ENCODE measurements around the gene SPPL2B. TPM values are rescaled to one million over a fixed set of nuclear protein-coding genes. Genes with fewer than 3 reads are reported as not detected.
A peak's percentile ranks its signal among the peaks of the same experiment; 100 is the strongest.

SPPL2B gene
- total RNA-seq, 3 donors from 2014 or later: 119 to 177 (median 153) TPM

- intact Hi-C loops (cut with DNase I, micrococcal nuclease): no loop called here
- ATAC-seq: no peak
Observed at GRCh38 chr19:2350656-2351055, 22.2 kb downstream of the SPPL2B start.

GRCh38 chr19:2351591-2351990, 23.1 kb downstream of the SPPL2B start:
- DNase-seq: peak in 1 of 3 donors; percentile 47
- TF ChIP-seq CTCF (IDR thresholded peaks at IDR 0.05): no peak
- intact Hi-C loops (cut with DNase I, micrococcal nuclease): no loop called here
- Histone ChIP-seq H3K4me3 (no peak overlapping the region), H3K36me3 (ENCODE audit: low read depth) (no peaks in the 10 kb centered on the region), H3K9me3 (no peaks in the 10 kb centered on the region), H3K4me1 (ENCODE audit: low read depth) (no peaks in the 10 kb centered on the region)
- ATAC-seq: no peak

More at GRCh38 chr19:2350656-2351055, 22.2 kb downstream of the SPPL2B start:
- peak in 1 of 3 donors; percentile 35 for DNase-seq
- Histone ChIP-seq H3K4me1 (ENCODE audit: low read depth) (peaks cover 3% of the 10 kb centered on the region), H3K4me3 (no peak overlapping the region), H3K36me3 (ENCODE audit: low read depth) (no peaks in the 10 kb centered on the region), H3K9me3 (no peaks in the 10 kb centered on the region)
- no peak for TF ChIP-seq CTCF (IDR thresholded peaks at IDR 0.05)

- ATAC-seq (no peak), DNase-seq (no peak)
- Histone ChIP-seq H3K9me3 (no peaks in the 10 kb centered on the region), H3K4me3 (no peak overlapping the region), H3K36me3 (ENCODE audit: low read depth) (no peaks in the 10 kb centered on the region), H3K4me1 (ENCODE audit: low read depth) (no peaks in the 10 kb centered on the region)
- intact Hi-C loops (cut with DNase I, micrococcal nuclease): no loop called here
- TF ChIP-seq CTCF (IDR thresholded peaks at IDR 0.05): no peak
Observed at GRCh38 chr19:2352121-2352520, 23.6 kb downstream of the SPPL2B start.

GRCh38 chr19:2353159-2353886, 24.8 kb downstream of the SPPL2B start:
- H3K9me3 ChIP-seq: no peaks in the 10 kb centered on the region
- TF ChIP-seq CTCF (IDR thresholded peaks at IDR 0.05): no peak
- no peak overlapping the region for H3K4me3 ChIP-seq
- no peaks in the 10 kb centered on the region for H3K36me3 ChIP-seq (ENCODE audit: low read depth)
- no peaks in the 10 kb centered on the region for H3K4me1 ChIP-seq (ENCODE audit: low read depth)
- intact Hi-C loops (cut with DNase I, micrococcal nuclease): no loop called here
- ATAC-seq: peak; percentile 43
- peak in 2 of 3 donors; percentile 43 to 51 for DNase-seq

- peak in 1 of 3 donors; percentile 51 for DNase-seq
- Histone ChIP-seq H3K9me3 (no peaks in the 10 kb centered on the region), H3K4me1 (ENCODE audit: low read depth) (peaks cover 3% of the 10 kb centered on the region), H3K4me3 (no peak overlapping the region), H3K36me3 (ENCODE audit: low read depth) (no peaks in the 10 kb centered on the region)
- intact Hi-C loops (cut with DNase I, micrococcal nuclease): no loop called here
- TF ChIP-seq CTCF (IDR thresholded peaks at IDR 0.05): no peak
- no peak for ATAC-seq
Observed at GRCh38 chr19:2353887-2354592, 25.6 kb downstream of the SPPL2B start.

All from mucosa of descending colon (tissue), 3 donors.